Lung microvascular endothelial cell (primary cell): ENCODE measurements around the gene CPEB2. TPM values are rescaled to one million over a fixed set of nuclear protein-coding genes. Genes with fewer than 3 reads are reported as not detected.

Source experiments
- DNase-seq, 2 donors: peaks; one replicate each; pipeline versions ENCODE4 v3.0.0 to v3.0.0-alpha.2; 2010; ENCODE audit warnings: low read depth in 2 of 2
- total RNA-seq: library from RNA; depleted of rRNA; stranded (reverse); fragments of >200 nt; gene quantifications from 2 replicates; pipeline ENCODE4 v1.2.1, GENCODE V29; 2014

CPEB2 gene
- total RNA-seq, 1 donor from 2014 or later: 7.5 TPM

GRCh38 chr4:15117270-15117946, 115.1 kb downstream of the CPEB2 start:
- DNase-seq: no peak

GRCh38 chr4:15118292-15118691, 116.0 kb downstream of the CPEB2 start:
- DNase-seq: no peak
